NCI-H524 treated with DMSO at 0.1 percent for 48 hours (cell line): ENCODE data around the gene POSTN.

Experiments used
- DNase-seq: peaks from one replicate; lab custom pipeline; 2025; lab: John Stamatoyannopoulos, UW

POSTN gene, protein sequence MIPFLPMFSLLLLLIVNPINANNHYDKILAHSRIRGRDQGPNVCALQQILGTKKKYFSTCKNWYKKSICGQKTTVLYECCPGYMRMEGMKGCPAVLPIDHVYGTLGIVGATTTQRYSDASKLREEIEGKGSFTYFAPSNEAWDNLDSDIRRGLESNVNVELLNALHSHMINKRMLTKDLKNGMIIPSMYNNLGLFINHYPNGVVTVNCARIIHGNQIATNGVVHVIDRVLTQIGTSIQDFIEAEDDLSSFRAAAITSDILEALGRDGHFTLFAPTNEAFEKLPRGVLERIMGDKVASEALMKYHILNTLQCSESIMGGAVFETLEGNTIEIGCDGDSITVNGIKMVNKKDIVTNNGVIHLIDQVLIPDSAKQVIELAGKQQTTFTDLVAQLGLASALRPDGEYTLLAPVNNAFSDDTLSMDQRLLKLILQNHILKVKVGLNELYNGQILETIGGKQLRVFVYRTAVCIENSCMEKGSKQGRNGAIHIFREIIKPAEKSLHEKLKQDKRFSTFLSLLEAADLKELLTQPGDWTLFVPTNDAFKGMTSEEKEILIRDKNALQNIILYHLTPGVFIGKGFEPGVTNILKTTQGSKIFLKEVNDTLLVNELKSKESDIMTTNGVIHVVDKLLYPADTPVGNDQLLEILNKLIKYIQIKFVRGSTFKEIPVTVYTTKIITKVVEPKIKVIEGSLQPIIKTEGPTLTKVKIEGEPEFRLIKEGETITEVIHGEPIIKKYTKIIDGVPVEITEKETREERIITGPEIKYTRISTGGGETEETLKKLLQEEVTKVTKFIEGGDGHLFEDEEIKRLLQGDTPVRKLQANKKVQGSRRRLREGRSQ

GRCh38 chr13:37598597-37598996 lies at the start of gene POSTN:
Gene POSTN, minus strand, starts transcription at chr13:37598768. Its CDS starts 42 bp downstream, at chr13:37598726.
- no peak for DNase-seq

GRCh38 chr13:37647031-37647650 lies 48.6 kb upstream of the POSTN start:
- DNase-seq, result no peak

DNA sequence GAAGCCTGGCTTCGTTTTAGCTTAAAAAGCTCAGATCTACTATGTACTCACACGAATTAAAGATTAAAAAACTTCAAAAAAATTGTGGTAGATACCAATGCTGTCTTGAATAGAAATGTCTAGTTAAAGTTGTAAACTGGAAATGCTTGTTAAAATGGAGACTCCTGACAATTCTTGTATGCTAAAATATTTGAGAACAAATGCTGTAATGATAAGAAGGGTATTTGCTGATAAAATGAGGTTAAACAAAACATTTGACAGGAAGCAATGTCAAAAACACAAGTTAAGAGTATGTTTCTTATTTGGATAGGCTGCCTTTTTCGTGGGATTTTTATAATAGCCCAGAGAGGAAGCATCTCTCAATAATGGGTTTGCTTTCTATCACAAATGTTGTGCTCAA lies 48.0 kb upstream of the POSTN start:
- no peak for DNase-seq

GRCh38 chr13:37645181-37645740 lies 46.7 kb upstream of the POSTN start:
- no peak for DNase-seq

DNA sequence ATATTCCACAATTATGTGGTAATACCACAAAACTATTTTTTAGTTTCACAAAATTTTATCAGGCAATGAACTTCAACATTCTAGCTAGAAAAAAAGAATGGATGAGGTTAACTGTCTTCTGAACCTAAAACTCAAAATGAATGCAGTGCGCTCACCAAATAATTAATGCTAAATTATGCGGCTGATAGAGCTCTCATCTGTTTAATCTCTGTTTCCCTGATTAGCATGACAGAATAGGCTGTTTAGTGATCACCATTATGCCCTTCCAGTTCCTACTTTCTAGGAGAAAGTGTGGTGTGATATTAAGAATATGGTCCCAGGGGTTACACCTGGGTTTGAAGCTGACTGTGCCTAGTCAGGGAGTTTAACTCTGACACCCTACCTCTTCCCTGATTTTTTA lies 42.8 kb upstream of the POSTN start:
- DNase-seq, result no peak

GRCh38 chr13:37640499-37640898 lies 41.9 kb upstream of the POSTN start:
- peak; percentile 14 for DNase-seq

GRCh38 chr13:37636701-37637100 lies 38.1 kb upstream of the POSTN start:
- DNase-seq, result no peak

GRCh38 chr13:37632294-37632693 lies 33.7 kb upstream of the POSTN start:
- no peak for DNase-seq

DNA sequence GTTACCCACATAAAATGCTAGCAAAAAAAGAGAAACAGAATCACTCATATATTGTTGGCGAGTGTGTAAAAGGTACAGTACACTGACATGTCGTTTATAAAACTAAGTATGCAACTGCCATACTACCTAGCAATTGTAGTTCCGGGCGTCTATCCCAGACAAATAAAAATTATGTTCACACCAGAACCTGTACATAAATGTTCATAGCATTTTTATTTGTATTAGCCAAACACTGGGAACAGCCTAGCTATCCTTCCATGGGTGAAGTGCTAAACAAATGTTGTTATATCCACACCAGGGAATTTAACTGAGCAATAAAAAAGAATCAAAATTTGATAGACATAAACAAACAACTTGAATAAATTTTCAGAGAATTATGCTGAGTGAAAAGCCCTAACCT lies 28.9 kb upstream of the POSTN start:
- no peak for DNase-seq

- DNase-seq, result peak; percentile 7
Observed at GRCh38 chr13:37621811-37622361, 23.3 kb upstream of the POSTN start.

DNA sequence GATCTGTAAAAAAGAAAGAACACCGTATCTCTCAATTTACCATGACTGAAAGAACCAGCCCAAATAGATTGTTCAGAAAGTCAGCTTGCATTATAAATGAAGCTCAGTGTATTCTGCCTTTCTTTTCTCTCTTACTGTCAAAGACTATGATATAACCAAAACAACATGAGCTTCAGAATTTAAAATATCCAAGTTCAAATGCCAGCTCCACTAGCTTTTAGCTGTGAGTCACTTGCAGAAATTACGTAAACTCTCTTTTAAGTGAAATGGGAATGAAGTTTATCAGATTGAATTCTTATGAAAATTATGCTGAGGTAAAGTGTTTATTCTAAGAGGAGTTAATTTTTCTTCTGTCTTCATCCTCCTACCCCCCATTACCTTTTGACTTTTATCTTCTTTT lies 20.0 kb upstream of the POSTN start:
- DNase-seq, result no peak

GRCh38 chr13:37617173-37617572 lies 18.6 kb upstream of the POSTN start:
- no peak for DNase-seq

DNA sequence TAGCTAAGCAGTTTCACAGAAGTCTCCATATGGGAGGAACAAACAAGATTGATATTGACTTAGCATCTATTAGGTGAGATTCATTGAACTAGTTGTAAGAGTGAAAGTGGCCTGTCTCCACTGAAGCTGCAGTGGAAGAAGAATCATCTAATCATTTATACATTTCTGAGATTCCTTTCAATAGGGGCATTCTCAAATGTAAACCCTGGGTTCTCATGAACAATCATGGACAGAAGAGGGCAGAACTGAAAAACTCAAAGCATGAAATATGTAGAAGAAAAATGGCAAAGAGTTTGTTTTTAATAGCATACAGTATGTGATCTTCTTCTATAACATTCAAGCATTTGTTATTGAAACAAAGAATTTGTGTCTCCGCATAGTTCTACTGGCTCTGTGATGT lies 17.6 kb upstream of the POSTN start:
- no peak for DNase-seq

- no peak for DNase-seq
Observed at GRCh38 chr13:37615276-37615675, 16.7 kb upstream of the POSTN start.

DNA sequence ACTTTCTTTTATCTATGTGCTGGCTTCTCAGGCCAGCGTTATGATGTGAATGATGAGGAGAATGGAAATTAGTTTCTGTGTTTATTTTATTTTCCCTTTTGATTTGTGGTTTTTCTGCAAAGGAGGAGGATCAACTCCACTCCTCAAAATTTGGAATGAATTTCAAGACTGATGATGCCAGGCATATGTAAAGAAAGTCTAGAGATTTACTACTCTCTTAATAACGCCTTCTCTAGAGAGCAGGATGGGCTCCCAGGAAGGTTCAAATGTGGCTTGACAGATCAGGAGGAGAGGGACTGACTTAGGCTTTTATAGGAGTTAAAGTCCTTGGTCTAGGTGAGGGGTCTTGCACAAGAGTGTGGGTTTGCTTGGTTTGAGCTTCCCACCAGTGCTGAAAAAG lies 15.1 kb upstream of the POSTN start:
- no peak for DNase-seq

- no peak for DNase-seq
Observed at GRCh38 chr13:37613236-37613635, 14.7 kb upstream of the POSTN start.

- DNase-seq, result no peak
Observed at GRCh38 chr13:37608750-37609339, 10.3 kb upstream of the POSTN start.

DNA sequence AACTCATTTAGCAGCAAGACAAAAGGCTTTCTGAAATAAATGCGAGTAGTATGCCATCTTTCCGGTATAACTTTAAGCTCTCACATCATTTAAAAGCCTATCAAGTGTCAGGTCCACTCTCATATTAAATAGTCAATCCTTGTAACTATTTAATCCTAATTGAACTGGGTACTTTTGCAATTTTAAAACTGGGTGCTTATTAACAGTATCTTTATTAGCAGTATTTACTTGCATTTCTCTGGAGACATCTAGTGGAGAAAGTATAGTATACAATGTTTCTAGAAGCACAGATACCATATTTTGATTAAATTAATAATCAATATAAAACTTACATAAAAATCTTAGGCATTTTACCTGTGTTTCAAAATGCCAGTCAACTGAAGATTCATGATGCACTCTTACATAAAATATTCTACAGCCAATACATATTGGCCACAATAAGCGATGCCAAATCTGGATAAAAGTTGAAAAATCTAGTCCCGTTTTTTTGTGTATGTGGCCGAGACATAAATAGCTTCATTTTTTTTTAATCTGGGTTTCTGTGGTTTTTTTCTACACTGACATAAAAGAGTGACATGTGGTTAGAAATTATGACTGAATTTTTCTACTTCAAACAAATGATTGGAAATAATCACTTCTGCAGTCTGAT lies 4.3 kb upstream of the POSTN start:
- DNase-seq, result no peak

- DNase-seq, result no peak
Observed at GRCh38 chr13:37601648-37602440, 3.3 kb upstream of the POSTN start.

GRCh38 chr13:37599519-37599918 lies 951 bp upstream of the POSTN start:
- no peak for DNase-seq
